GM21786 (cell line): ENCODE measurements around the gene PIK3R6.

Experiments
- ATAC-seq: cut with Tn5 transposase; IDR thresholded peaks from one replicate; pipeline ENCODE4 v1.9.1; 2021; ENCODE audit not compliant: unreplicated experiment

PIK3R6 gene

GRCh38 chr17:8867361-8867981 is at the start of gene PIK3R6:
TSS of gene PIK3R6 (minus strand) at chr17:8867674. CDS start at chr17:8849794, 17,880 bp downstream.
- no peak for ATAC-seq

- ATAC-seq, result no peak
Measured at GRCh38 chr17:8916466-8916865, 49.0 kb upstream of the PIK3R6 start.

GRCh38 chr17:8914554-8914953 is 47.1 kb upstream of the PIK3R6 start:
- no peak for ATAC-seq

- ATAC-seq, result no peak
Measured at GRCh38 chr17:8913879-8914278, 46.4 kb upstream of the PIK3R6 start.

- no peak for ATAC-seq
Measured at GRCh38 chr17:8913091-8913490, 45.6 kb upstream of the PIK3R6 start.

GRCh38 chr17:8912084-8912981 is 44.9 kb upstream of the PIK3R6 start:
- no peak for ATAC-seq

- ATAC-seq, result no peak
Measured at GRCh38 chr17:8910969-8911604, 43.6 kb upstream of the PIK3R6 start.

GRCh38 chr17:8909586-8910270 is 42.3 kb upstream of the PIK3R6 start:
- no peak for ATAC-seq

- no peak for ATAC-seq
Measured at GRCh38 chr17:8905331-8905730, 37.9 kb upstream of the PIK3R6 start.

GRCh38 chr17:8904686-8905085 is 37.2 kb upstream of the PIK3R6 start:
- ATAC-seq, result no peak

GRCh38 chr17:8904201-8904600 is 36.7 kb upstream of the PIK3R6 start:
- ATAC-seq, result no peak

GRCh38 chr17:8900626-8901585 is 33.4 kb upstream of the PIK3R6 start:
- no peak for ATAC-seq

GRCh38 chr17:8900207-8900606 is 32.7 kb upstream of the PIK3R6 start:
- no peak for ATAC-seq

- no peak for ATAC-seq
Measured at GRCh38 chr17:8898636-8899035, 31.2 kb upstream of the PIK3R6 start.

- no peak for ATAC-seq
Measured at GRCh38 chr17:8898126-8898525, 30.7 kb upstream of the PIK3R6 start.

GRCh38 chr17:8896641-8897635 is 29.5 kb upstream of the PIK3R6 start:
- ATAC-seq, result no peak

- no peak for ATAC-seq
Measured at GRCh38 chr17:8896087-8896486, 28.6 kb upstream of the PIK3R6 start.

- ATAC-seq, result no peak
Measured at GRCh38 chr17:8894673-8895578, 27.5 kb upstream of the PIK3R6 start.
